Activated T-cell treated with anti-CD3 and anti-CD28 coated beads, Interleukin-2, amount 50 U/mL, for 48 hours (primary cell): Measurements from ENCODE around the gene PPP2R1A.
"Not testable (repeated sequence)": the region's sequence is repeated elsewhere in the genome, so short reads cannot be mapped to it uniquely, and the experiment has no call there.

Experiments used
- DNase-seq, 2 experiments: peaks; one replicate each; pipeline ENCODE4 v3.0.0-alpha.2; 2020

Gene PPP2R1A

DNA sequence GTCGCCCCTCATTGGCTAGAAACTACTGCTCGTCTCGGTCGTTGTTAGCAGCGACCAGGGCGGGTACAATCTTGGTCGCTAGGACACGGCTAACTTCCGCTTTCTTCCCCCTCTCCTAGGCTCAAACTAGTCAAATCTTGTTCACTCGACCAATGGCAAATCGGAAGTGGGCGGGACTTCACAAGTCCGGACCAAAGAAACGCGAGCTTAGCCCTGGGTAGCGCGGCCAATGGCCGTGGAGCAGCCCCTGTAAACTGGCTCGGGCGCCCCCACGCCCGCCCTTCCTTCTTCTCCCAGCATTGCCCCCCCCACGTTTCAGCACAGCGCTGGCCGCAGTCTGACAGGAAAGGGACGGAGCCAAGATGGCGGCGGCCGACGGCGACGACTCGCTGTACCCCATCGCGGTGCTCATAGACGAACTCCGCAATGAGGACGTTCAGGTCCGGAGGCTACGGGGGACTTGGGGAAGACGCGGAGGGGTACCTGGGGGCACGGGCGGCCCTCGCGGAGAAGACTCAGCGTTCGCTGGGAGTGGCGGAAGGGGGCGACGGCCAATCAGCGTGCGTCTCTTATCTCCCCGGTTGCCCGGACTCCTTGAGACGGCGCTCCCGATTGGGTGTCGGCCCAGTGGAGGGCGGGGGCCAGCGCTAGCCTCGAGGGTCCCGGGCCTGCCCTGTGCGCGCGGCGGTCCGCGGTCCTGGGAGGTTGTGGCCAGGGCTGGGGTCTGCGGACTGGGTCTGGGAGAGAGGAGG, at the start of gene PPP2R1A:
Gene PPP2R1A, plus strand, starts transcription at position 318 of the 752 bp plus-strand sequence. Its CDS starts 45 bp downstream, at position 363.
- DNase-seq: peak; percentile 96

DNA sequence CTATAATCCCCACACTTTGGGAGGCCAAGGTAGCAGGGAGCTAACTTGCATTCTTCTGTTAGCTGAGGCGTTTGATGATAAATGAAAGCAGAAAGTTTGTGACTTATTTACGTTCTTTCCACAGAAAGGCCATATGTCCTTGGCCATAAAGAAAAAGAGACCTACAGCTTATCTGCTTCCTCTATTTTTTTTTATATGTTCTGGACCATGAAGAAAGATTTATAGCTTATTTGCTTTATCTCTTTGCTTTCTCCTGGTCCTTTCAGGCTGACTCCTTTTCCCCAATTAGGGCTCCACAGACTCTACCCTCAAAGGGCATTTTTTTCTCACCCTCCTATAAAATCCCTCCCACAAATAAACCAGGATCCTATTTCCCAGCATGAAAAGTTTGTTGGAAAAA, 48.6 kb upstream of the PPP2R1A start:
- no peak for DNase-seq

DNA sequence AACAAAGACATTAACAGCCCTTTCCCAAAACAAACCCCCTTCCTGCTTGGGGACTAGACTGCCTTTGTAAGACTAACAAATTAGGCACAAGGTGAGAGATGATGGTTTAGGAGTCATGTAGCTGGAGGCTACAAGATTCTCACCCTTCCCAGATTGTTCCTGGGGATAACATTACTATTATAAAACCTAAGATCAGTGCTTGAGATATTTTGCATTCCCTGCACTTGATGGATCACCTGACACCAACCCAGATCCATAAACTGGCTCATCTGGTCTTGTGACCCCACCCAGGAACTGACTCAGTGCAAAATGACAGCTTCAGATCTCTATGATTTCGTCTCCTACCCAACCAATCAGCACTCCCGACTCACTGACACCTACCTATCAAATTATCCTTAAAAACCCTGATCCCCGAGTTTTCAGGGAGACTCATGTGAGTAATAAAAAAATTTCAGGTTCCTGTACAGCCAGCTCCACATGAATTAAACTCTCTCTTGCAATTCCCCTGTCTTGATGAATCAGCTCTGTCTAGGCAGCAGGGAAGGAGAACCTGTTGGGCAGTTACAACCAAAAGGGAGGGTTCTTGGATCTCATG, 47.8 kb upstream of the PPP2R1A start:
- no peak for DNase-seq

DNA sequence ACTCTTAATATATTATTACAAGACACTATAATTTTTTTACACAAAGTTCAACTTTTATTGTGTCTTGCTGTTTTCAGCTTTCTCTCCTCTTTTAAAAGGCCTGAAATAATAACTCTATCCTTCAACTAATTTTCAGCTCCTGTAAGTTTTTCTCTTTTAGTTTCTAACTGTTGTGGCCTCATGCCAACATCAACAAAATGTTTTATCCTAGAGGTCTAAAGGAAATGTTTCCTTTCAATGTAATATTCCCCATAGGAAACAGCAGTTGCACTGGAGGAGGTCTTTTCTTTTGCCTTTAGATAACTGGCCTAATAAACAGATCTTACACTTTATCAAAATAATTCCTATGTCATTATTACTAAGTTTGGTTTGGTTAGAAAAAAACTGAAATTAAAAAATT, 41.6 kb upstream of the PPP2R1A start:
- no peak for DNase-seq

DNA sequence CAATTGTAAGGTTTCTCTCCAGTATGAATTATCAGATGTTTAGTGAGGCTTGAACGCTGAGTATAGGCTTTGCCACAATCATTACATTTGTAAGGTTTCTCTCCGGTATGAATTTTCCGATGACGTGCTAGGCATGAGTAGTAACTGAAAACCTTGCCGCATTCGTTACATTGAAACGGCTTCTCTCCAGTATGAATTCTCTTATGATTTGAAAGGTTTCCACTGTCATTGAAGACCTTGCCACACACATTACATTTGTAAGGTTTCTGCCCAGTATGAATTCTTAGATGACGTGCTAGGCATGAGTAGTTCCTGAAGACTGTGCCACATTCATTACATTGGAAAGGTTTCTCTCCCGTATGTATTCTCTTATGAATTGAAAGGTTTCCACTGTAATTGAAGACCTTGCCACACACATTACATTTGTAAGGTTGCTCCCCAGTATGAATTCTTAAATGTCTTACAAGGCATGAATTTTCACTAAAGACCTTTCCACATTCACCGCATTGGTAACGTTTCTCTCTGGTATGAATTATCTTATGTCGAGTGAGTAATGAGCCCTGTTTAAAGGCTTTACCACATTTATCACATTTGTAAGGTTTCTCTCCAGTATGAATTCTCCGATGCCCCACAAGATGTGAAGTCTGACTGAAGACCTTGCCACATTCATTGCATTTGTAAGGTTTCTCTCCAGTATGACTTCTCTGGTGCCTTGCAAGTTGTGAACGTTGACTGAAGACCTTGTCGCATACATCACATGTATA, 34.1 kb upstream of the PPP2R1A start:
- no peak for DNase-seq

DNA sequence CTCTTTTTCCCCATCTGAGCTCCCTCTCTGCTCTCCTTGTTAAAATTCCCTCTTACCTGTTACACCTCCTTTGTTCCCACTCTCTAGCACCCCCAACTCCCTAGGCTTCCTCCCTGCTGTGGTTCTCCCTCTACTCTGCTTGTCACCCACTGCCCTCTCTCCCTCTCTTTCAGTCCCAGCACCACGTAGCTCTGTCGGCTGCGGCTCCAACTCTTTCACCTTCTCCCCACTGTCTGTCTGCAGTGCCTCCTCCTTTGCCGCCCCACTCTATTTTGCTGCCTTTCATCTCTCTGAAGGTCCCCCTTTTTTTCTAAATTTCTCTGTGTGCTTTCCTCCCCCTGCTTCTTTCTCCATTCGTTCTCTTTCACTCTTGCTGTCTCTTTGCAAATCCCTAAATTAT, 19.5 kb upstream of the PPP2R1A start:
- no peak for DNase-seq

DNA sequence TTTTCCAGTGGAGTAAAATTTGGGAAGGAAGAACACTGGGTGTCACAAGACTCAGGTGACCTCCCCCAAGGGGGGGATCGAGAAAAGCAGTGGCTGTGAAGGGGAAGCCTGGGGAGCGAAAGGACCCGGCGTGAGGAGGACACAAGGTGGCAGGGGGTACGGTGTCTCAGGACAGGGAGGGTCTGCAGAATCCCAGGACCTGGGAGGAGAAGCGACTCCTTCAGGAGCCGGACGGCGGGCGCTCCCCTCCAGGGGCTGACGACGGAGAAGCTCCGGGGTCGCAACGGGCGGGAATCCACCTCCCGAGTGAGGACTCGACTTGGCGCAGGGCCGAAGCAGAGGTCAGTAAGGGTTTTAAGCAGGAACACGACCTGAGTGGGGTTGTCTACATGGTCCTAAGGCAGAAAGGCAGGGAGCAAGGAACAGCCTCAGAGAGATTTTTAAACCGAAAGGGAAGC, 19.0 kb upstream of the PPP2R1A start:
- DNase-seq: no peak

DNA sequence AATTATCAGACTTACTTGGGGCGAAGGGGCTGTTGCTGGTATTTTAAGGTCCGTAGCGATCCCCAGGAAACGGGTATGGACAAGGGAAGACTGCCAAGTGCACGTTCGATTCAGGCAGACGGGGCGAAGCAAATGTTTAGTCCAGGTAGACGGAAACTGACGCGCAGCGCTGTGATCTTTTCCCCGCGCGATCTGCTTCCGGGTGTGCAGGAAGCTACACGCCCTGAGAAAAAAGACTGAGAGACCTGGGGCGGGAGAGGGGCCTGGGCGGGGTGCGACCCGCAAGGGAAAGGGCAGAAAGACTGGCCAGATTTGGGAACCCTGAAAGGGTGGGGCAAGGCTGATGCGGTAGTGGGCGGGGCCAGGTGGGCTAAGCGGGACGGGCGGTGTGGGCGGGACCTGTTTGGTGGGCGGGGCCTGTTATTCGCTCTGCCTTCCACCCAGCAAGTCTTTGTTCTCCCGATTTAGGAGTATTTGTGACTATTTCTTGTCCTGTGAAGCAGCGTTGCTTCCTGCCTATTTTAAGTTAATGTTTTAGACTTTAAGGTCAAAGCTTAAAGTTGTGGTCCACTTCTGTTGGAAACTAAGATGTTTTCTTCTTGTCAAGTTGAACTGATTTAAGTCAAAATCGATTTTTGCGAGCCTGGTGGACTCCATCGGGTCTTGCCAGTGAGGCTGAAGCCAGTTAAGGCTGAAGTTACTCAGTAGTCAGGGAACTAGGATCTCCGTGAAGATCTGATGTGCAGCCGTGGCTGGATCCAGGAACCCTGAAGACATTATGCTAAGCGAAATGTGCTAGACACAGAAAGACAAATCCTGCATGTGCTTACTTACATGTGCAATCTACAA, 18.3 kb upstream of the PPP2R1A start, which contains the start of gene ZNF836:
Gene ZNF836, minus strand, starts transcription at position 301 of the 849 bp plus-strand sequence. CDS start 3,549 bp downstream, outside the sequence.
- DNase-seq: peak; percentile 91

DNA sequence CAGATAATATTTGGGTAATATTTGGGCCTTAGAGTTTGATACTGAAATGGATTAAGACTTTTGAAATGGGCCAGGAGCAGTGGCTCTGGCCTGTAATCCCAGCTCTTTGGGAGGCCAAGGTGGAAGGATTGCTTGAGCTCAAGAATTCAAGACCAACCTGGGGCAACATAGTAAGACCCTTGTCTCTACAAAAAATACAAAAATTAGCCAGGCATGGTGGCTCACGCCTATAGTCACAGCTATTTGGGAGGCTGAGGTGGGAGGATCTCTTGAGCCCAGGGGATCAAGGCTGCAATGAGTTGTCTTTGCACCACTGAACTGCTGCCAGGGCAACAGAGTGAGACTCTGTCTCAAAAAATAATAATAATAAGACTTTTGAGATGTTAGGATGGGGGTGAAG, 17.5 kb upstream of the PPP2R1A start:
- DNase-seq: no peak

DNA sequence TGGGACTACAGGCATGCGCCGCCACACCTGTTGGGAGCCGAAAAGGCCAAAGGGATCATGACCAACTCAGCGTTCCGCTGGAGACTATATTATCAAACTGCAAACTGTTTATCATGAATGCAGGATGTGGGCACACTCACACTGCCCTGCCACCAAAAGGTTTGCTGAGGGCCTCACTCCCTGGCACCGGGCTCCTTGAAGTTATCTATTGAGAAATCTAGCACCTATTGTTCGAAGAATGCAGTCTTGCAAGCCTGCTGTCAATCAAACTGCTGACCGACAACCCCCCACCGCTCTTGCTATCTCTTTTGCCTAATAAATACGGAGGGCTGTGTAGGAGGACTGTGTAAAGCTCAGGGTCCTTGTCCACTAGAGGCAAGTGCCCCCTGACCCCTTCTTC, 13.3 kb upstream of the PPP2R1A start:
- DNase-seq: no peak

DNA sequence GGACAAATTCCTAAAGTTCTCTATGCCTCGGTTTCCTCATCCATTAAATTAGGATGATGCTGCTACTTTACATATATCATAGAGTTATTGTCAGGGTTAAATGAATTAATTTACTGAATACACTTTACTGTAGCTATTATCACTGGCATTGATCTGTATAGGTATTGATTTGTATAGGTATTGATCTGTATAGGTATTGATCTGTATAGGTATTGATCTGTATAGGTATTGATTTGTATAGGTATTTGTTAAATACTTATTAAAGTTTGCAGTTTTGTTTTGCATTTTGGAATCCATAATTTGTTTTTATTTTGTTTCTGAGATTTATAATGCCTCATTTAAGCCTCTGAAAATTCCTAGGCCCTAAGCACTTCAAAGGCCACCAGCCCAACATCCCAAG, 2.4 kb upstream of the PPP2R1A start:
- DNase-seq: no peak

DNA sequence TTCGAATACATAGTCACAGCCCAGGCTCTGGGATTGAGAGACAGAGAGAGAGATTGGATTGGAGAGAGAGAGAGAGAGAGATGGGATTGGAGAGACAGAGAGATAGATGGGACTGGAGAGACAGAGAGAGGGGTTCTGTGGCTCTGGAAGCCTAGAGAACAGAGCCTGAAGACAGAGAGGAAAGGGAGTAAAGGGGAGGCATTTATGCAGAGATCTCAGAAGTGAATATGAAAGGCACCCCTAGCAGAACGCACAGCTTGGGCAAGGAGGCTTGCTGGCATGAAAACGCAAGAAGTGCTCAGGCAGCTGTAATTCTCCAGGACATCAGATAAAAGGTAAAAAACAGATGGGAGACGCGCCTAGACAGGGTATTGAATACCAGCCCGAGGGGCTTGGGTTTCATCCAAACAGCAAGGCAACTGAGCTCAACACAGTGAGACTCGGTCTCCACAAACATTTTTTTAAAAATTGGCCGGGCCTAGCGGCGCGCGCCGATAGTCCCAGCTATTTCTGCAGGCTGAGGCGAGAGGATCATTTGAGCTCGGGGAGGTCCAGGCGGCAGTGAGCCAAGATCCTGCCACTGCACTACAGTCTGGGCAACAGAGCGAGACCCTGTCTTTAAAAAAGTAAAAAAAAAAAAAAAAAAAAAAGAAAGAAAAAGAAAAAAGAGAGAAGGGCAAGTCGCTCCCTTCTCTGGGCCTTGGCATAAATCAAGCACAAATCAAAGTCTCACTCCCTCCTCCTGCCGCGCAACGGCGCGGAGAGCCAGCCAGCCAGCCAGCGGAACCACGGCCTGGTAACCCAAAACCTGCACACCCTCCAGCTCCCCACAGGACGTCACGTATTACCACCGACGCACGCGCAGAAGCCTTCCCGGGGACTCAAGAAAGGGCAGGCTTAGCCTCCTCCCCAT, 774 bp upstream of the PPP2R1A start:
- peak; percentile 36 to 96 for DNase-seq

DNA sequence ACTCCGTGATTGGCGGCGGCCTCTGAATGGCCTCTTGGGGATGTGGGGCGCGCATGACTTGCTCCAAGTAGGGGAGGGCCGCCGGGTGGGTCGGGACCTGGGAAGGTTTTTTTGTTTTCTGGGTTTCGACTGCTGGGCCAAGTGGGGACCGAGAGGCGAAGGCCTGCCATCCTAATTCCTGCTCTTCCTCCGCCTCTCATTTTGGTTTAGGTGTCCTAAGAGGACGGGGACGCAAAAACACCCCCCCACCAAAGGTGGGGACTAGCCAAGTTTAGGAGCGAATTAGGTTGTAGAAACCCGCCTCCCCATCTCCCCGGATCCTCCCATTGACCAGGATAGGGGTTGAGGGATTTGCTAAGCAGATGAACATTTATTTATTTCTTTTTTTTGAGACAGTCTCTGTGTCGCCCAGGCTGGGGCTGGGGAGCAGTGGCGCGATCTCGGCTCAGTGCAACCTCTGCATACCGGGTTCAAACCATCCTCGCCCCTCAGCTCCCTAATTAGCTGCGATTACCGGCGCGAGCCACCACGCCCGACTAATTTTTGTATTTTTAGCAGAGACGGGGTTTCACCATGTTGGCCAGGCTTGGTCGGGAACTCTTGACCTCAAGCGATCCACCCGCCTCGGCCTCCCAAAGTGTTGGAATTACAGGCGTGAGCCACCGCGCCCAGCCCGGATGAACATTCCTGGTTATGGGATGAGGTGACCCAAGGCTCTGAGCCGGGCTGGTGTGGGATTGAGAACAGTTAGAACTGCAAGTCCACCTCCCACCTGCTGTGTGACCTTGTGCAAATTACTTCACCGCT, 838 bp downstream of the PPP2R1A start:
- DNase-seq: no peak

DNA sequence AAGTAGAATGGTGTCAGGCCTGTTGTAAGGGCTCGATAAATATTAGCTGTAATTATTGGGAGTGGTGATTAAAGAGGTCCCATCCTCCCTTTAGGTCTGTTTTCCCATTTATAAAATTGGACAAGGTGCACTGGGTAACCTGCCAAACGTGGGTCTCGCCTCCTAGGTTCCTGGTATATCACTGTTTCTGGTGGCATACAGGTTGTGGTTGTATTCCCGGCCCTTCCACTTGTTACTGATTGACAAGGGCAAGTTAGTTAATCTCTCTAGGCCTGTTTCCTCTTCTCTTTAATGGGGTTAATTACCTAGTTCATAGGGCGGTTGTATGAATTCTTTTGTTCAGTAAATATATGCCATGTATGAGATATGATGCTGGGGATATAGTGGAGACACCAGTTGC, 1.5 kb downstream of the PPP2R1A start:
- DNase-seq: no peak

DNA sequence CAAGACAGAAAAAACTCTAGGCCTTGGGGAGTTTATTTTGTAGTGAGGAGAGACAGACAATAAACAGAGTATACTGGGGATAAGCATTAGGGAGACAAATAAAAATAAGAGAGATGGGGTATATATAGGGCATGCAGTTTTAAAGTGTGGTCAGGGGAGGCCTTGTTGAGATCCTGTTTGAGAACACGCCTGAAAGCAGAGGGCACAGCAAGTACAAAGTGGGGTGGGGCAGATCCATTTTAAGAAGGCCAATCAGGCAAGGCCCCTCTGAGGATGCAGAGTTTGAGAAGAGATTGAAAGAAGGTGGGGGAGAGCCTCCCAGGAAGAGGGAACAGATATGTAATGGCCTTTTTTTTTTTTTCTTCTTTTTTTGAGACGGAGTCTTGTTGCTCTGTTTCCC, 2.1 kb downstream of the PPP2R1A start:
- DNase-seq: no peak

DNA sequence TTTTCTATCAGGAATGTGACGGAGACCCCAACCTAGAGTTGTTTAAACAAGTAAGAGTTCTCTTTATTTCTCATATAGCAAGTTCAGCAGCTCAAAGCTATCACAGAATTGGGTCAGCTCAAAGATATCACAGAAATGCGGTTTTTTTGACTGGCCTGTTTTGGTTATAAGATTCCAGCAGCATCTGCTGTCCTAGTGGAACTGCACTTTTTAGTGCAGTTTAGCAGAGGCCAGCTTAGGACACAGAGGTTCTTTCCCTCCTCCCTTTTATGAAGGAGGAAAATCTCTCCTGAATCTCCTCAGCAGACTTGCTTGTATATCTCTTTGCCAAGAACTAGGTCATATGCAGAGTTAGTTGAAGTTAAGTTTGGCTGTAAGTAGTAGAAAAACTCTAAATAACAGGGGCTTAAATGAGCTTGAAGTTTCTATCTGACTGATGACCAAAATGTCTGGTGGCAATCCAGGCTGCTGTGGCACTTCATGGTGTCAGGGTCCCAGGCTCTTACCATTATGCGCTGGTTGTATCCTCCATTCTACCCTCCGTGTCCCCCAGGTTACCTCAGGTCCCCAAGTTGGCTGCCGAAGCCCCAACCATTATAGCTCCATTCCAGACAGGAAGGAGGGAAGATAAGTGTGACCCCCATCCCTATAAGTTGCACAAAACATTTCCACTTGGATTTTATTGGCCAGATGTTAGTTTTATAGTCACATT, 6.6 kb downstream of the PPP2R1A start:
- no peak for DNase-seq

DNA sequence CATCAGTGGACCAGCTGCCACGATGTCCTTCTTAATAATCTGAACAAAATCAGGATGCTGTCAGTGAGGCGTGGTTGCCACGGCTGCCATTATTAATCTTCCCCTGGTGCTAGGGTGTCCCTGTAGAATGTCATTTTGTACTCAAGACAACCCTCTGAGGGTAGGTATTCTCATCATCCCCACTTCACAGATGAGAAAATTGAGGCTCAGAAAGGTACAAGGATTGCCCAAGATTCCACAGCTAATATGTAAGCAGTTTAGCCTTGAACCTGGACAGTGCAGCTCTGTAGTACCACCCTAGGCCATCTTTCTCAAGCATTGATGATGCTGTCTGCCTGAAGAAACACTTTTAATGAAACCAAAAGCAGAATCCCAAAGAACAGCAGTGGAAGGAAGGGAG, 8.1 kb downstream of the PPP2R1A start:
- DNase-seq: no peak

DNA sequence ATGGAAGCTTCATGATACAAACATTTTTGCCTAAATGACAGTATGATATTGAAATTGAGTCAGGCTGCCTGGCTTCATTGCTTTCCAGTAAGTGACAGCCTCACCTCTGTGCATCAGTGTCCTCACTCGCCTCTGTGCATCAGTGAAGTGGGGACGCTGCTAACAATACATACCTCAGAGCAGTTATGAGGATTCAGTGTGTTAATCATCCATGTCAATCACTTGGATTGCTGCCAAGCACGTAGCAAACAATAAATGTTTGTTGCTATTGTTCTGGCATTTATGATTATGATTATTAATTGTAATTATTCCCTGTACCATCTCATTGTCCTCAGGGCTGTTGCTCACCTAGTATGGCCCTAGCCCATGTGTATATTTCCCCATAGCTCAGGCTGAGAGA, 8.8 kb downstream of the PPP2R1A start:
- no peak for DNase-seq

DNA sequence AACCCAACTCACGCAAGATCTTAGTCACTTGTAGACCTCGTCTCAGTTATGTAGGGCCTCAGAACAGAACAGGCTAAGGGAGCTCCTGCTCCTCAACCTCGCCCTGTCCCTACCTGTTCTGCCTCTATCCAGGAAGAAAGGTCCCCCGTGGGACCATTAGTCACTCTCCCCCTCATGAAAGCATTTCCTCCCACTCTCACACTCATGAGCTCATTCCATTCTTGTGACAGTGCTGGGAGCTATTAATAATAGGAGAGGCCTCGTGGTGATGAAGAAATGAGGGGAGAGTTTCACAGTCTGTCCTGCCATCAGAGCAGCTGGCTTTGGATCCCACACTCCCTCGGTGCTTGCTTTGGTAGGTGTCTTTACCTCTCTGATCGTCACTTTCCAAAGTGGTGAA, 10.2 kb downstream of the PPP2R1A start:
- DNase-seq: no peak

DNA sequence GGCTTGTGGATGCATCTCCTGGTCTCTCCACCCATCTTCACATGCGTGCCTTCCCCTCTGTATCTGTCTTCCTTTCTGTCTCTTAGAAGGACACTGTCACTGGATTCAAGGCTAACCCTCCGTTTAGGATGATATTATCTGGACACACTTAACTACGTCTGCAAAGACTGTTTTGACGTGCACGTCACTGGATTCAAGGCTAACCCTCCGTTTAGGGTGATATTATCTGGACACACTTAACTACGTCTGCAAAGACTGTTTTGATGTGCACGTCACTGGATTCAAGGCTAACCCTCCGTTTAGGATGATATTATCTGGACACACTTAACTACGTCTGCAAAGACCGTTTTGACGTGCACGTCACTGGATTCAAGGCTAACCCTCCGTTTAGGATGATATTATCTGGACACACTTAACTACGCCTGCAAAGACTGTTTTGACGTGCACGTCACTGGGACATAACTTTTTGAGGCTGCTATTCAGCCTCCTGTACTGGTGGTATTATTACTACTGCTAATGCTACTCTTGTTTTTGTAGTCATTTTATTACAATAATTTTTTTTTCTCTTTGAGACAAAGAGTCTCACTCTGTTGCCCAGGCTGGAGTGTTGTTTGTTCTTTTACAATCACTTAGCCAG, 11.0 kb downstream of the PPP2R1A start:
- not testable (repeated sequence) for DNase-seq
